Activated CD4-positive, alpha-beta T cell treated with anti-CD3 and anti-CD28 coated beads for 1 hour (primary cell): ENCODE results near the gene TBC1D26.
"Not testable (repeated sequence)": the region's sequence is repeated elsewhere in the genome, so short reads cannot be mapped to it uniquely, and the experiment has no call there.

Experiments used
- DNase-seq: peaks from one replicate; pipeline ENCODE4 v3.0.0-alpha.2; 2020

The TBC1D26 gene

GRCh38 chr17:15731900-15732299 lies at the start of gene TBC1D26:
TBC1D26 (plus strand) TSS chr17:15732283; CDS start chr17:15735349, 3,066 bp downstream.
- DNase-seq: not testable (repeated sequence)

- DNase-seq: not testable (repeated sequence)
Measured at GRCh38 chr17:15683135-15683534, 48.9 kb upstream of the TBC1D26 start.

- peak; percentile 73 for DNase-seq
Measured at GRCh38 chr17:15683824-15684478, 48.1 kb upstream of the TBC1D26 start, which contains the start of gene TRIM16. TRIM16 (minus strand) TSS chr17:15684311; CDS start chr17:15651609, 32,702 bp downstream.

GRCh38 chr17:15687494-15687893 lies 44.6 kb upstream of the TBC1D26 start:
- DNase-seq: not testable (repeated sequence)

- DNase-seq: not testable (repeated sequence)
Measured at GRCh38 chr17:15698967-15699366, 33.1 kb upstream of the TBC1D26 start.

- DNase-seq: peak; percentile 89
Measured at GRCh38 chr17:15699413-15699924, 32.6 kb upstream of the TBC1D26 start, which contains the start of gene ZNF286A. ZNF286A (plus strand) TSS chr17:15699752; CDS start chr17:15700330, 578 bp downstream.

GRCh38 chr17:15699937-15700336 lies 32.1 kb upstream of the TBC1D26 start:
- not testable (repeated sequence) for DNase-seq

GRCh38 chr17:15704239-15704638 lies 27.8 kb upstream of the TBC1D26 start:
- DNase-seq: not testable (repeated sequence)

GRCh38 chr17:15704813-15705212 lies 27.3 kb upstream of the TBC1D26 start:
- DNase-seq: not testable (repeated sequence)

GRCh38 chr17:15708879-15709278 lies 23.2 kb upstream of the TBC1D26 start:
- not testable (repeated sequence) for DNase-seq

GRCh38 chr17:15716601-15717563 lies 15.2 kb upstream of the TBC1D26 start:
- not testable (repeated sequence) for DNase-seq

GRCh38 chr17:15730535-15730934 lies 1.5 kb upstream of the TBC1D26 start:
- DNase-seq: not testable (repeated sequence)

- not testable (repeated sequence) for DNase-seq
Measured at GRCh38 chr17:15733174-15733789, 1.2 kb downstream of the TBC1D26 start.

- DNase-seq: not testable (repeated sequence)
Measured at GRCh38 chr17:15736578-15736977, 4.5 kb downstream of the TBC1D26 start.

GRCh38 chr17:15738066-15738465 lies 6.0 kb downstream of the TBC1D26 start:
- no peak for DNase-seq

- DNase-seq: not testable (repeated sequence)
Measured at GRCh38 chr17:15739259-15739658, 7.2 kb downstream of the TBC1D26 start.

- not testable (repeated sequence) for DNase-seq
Measured at GRCh38 chr17:15740041-15740440, 8.0 kb downstream of the TBC1D26 start.

GRCh38 chr17:15740570-15741120 lies 8.6 kb downstream of the TBC1D26 start:
- DNase-seq: no peak

GRCh38 chr17:15741624-15742023 lies 9.5 kb downstream of the TBC1D26 start:
- DNase-seq: no peak

- no peak for DNase-seq
Measured at GRCh38 chr17:15742051-15742795, 10.1 kb downstream of the TBC1D26 start.

- DNase-seq: no peak
Measured at GRCh38 chr17:15742921-15743320, 10.8 kb downstream of the TBC1D26 start.
